SHP77 (cell line): ENCODE measurements around the gene ABCC8.

Experiments
- DNase-seq, 2 experiments: peaks; one replicate each; lab custom pipeline; 2025; lab: John Stamatoyannopoulos, UW

ABCC8 gene

DNA sequence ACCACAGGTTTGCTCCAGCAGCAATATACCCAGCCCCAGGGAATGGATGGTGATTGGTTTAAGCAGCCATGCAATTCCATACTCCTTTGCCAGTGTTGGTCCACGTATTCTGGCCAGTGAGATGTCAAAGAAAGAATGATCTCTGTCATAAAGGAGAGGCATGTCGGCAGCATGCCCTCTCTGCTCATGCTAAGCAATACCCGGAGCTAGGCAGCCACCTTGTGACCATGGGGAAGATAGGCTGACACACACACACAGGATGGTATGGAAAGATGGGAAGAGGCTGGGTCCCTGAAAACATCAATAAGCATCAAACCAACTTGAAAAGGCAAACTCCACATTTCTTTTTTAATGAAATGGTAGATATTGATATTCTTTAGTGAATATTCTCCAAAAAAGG, 5.1 kb downstream of the ABCC8 start:
- no peak for DNase-seq

DNA sequence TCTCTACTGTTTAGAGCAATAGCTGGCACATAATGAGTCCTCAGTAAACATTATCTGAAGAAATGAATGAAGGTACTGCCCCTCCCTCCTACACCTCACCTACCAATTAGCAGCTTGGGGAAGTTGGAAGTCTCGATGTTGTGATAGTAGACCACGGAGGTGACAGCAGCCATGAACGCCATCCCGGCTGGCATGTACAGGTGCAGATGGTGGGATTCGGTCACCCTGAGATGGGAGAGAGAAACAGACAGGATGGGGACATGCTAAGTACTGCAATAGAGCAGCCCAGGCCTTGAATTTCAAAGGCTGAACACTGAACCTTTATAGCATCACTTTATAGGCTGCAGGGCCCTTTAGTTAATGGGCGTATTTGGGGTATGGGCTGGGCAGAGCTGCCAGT, 6.6 kb downstream of the ABCC8 start:
- DNase-seq, result no peak

DNA sequence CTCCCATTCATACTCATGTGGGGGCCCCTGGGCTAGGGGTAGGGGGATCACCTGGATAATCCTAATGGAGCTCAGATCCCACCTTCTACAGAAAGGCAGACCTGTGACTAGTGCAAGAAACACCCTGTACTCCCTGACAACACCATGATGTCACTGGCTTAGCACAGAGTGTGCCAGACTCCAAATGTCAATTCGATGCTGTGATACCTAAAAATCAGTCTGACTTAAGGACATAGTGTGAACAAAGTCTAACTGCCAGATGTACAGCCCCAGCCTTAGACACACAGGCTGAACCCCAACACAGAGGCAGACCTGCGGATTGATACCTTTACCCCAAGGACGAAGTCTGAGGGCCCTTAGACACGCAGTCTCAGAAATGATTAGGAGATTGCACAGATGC, 8.5 kb downstream of the ABCC8 start:
- no peak for DNase-seq

DNA sequence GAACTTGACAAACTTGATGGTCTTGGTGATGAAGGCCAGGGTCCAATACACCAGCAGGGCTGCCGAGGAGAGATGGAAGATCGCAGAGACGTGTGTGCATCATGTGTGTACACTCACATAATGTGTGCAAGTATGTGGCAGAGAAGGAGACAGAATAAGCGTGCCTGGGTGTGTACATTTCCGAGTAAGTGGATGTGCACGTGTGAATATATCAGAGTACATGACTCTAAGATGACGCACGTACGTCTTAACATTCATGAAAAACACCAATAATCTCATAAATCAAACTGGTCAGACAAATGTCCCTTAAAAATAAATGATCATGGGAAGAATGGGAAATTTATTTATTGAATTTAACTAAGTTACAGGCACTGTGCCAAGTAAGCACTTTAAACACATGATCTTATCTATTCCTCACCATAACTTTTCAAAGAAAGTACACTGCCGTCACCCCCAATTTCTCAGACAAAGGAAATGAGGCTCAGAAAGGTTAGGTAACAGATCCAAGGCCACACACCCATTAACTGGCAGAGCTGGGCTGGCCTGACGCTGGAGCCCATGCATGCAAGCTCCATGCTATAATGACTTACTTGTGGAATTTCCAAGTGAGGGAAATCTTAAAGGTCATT, 13.0 kb downstream of the ABCC8 start:
- DNase-seq, result no peak

DNA sequence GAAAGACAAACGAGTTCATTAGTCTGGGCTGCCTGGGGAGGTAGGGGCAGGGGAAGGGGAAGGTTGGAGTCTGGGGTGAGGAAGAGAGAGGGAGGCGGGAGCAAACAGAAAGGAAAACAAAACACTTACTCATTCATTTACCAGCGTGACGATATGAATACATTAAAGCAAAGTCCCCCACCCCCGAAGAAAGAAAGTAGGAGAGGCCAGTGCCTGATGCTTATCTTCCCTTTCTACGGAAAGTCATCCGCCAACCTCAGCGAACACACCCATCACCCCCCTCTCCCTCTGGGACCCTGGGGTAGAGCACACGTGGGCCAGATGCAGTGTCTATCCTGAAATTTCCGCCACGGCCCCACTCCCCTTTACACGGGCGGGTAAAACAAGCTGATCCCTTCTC, 13.7 kb downstream of the ABCC8 start:
- no peak for DNase-seq

DNA sequence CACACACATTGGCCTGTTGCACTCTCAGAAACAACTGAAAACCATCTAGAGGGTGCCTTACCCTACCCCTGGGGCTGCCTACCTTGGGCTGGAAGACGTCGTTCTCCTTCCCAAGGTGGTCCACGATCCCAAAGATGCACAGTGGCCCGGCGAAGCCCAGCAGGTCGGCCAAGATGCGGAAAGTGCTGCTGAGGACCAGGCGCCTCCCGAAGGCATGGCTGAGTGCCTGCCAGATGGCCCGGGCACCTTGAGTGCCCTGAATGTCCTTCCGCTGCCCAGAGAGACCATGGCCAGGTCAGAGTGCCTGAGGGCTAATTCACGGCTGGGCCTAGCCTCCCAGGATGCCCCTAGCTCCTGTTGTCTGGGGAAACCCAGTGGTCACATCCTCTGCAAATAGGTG, 16.2 kb downstream of the ABCC8 start:
- no peak for DNase-seq

DNA sequence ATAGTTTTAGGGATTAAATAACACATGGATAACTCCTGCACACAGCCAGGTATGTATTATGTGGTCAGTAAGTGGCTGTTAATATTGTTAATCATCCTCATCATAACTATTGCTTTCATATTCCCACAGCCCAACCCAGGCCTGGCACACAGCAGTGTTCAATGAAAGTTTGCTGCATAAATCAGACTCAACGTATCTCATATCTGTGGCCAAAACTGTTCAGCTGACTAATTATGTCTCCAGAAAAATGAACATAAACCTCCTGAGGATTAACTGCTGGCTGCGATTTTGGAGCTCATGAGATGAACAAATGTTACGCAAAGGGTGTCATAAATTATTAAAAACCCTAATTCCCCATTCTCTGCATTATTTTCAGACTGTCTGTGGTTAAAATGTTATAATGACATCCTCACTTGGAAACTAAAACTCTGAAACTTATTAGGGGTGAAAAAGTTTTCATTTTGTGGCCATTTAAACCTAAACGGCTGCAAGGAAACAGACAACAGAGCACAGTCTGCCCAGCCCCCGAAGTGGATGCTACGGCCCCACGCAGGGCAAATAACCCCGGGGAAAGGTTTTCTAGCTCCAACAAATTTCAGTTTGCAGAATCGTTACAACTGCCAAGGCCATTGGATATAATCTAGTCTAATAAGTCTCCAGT, 17.3 kb downstream of the ABCC8 start:
- DNase-seq, result no peak

DNA sequence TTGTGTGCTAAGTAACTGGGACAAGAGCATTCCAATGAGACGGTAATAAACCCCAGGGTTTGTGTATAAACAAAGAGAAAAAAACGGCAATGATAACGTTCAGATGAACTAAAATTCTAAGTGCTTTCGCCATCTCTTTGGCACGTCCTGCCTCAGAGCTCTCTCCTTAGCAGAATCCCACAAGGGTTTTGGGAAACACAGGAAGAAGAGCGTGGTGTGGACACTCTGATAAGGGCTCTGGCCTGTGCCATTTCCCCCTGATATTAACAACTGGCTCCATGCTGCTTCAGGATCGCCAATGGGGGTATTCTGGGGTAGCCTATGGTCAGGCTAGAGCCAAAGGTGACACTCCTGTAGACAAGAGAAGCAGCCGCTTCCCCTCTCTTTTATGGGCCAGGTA, 18.4 kb downstream of the ABCC8 start:
- no peak for DNase-seq

DNA sequence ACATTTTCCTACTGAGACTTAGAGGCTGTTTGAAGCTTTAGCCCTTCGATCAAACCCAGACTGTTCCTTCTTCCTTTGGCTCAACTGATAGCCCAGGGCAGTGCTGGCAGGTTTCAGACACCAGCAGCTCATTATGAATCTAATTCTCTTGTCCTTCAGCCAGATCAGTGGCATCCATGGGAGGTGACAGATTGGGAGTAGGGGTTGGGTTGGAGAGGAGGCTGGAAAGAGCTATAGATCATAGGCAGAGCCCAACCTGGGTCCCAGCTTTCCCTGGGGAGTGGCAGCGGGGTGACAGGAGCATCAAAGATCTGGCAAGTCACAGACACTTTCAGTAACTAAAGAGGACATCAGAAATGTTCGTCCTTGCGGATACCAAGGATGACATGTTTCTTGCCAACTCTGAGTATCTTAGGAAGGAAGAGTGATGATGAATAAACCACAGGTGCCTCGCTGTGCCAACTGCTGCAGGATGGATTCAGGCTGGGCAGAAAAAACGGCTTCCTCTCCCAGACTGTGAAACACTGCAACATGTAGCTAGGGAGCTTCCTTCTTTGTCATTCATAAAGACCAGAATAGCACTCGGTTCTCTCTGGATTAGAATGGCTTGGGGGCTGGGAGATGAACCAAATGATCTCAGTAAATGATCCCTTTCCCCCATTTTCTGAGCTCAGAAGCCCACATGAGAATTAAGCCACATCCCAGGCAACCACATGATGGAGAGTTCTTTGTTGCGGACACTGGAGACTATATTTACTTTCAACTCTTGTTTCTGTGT, 19.1 kb downstream of the ABCC8 start:
- no peak for DNase-seq

DNA sequence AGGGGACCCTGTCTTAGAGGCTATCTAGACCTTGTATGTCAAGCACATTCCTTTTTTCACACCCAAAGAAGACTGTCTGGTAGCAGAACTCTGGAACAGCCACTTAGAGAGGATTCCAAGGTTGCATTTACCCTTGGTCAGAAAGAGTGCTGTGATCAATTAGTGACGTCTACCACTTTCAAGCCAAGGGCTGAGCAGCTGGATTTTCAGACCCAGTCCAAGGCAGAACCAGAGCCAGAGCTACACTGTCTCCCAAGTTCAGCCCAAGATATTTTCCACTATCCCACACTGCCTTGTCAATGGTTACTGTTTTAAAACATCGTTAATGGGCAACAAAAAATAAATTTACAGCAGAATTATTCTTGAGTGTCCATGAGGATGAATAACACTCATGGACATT, 24.0 kb downstream of the ABCC8 start:
- no peak for DNase-seq

DNA sequence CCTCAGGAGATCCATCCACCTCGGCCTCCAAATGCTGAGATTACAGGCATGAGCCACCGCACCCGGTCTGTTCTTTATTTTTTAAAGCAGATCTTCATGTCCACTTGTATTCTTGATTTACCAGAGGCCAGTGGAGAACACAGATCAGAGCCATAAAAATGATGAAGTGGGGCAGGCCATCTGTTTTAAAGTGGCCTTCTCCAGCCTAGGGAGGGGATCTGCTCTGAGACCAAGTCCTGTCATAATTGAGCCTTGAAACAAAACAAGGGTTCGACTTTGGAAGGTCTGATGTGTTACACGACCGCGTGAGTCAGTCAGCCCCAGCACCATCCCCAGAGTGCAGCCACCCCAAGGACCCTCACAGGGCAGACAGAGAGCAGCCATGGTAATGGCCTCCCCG, 27.5 kb downstream of the ABCC8 start:
- DNase-seq, result no peak

DNA sequence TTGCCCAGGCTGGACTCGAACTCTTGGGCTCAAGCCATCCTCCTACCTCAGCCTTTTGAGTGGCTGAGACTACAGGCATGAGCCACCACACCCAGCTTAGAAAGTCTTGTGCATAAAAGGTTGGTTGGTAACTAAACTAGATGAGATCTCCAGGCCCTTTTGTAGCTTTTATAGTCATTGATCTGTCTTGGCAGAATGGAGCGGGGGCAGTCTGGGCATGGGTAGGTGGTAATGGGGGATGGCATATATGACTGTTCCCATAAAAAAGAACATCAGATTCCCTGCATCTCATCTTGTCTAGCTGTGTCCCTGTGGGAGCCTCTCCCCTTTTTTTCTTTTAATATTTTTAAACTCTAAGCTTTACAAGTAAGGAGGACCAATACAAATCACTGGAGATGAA, 30.2 kb downstream of the ABCC8 start:
- no peak for DNase-seq

DNA sequence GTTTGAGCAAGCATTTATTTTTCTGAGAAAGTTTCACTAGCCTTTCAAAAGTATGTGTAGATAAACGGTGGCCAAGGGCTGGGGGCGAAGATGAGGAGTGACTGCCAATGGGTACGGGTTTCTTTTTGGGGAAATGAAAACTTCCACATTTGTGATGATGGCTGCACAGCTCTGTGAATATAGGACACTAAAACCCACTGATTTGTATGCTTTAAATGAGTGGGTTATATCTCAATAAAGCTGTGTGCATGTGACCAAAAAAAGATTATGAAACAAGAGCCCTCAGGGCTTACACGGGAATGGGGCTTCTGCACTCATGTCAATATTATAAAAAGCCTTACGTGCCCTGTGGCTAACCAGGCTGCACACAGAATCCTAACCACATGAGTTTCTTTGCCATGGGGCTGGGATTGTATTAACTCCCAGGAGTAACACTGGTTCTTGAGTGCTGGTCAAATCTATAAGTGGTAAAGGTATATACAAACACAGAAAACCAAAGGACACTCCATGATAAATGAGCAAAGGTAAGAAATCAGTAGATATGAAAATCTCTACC, 31.3 kb downstream of the ABCC8 start:
- no peak for DNase-seq

DNA sequence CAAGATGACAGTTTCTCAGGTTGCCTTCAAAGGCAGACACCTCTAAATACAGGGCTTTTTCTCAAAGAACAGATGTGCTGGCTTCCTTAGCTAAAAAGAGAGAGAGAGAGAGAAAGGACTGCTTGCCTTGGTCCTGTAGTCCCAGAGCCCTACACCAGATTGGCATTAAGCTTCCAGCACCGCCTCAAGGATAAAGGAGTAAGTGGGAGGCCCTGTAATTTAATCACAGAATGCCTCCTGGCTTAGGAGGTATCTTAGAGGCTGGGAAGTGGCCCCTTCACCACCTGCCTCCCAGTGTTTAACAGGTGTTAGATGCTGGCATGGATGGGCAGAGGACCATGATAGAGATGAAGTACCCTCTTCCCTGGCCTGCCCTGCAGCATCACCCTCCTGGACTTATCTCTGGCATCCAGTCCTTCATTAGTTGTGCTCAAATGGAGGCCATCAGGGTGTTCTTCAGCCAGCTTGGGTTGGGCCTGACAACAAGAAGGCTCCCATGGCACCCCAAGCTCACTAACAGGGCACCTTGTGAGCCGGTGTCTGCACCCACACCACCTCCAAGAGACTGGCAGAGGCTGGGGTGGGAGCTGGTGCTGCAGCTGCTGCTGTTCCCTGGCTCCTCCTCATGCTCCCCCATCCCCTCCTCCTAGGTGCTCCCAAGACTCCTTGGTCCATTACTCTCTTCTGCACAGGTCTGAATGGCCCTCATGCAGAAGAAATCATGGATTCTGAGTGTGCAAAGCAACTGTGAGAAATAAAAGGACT, 32.5 kb downstream of the ABCC8 start:
- DNase-seq, result no peak

DNA sequence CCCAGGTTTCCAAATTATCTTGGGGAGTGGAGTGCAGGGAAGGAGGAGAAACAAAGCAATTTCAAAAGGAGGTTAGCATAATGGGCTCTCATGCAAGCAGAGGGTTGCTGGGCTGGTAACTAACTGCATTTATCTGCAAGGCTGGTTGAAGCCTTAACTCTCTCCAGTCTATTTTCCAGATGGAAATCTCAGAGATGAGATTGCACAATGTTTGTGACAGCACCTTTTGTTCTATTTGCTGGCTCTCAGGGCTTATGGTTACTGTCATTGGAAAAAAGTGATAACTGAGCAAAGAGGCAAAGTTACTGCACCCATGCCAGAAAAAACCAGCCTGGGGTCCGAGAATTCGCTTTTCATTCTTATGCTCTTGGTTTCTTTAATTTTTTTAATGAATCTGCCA, 33.2 kb downstream of the ABCC8 start:
- no peak for DNase-seq

DNA sequence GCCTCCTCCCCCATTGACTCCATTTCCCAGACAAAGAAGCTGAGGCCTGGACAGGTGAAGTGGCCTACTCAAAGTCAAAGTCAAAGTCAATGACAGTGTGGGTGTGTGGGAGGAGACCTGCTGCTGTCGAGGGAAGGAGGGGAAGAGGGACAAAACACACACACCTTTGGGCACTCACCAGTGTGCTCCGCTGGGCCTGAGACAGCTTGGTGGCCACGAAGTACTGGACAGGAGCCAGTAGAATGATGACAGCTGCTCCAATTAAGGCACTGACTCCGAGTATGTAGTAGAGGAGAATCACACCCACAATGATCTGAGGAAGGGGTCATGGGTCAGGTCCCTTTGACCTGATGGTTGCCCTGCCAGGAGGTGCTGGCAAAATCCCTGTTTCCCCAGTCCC, 33.6 kb downstream of the ABCC8 start:
- DNase-seq, result no peak

DNA sequence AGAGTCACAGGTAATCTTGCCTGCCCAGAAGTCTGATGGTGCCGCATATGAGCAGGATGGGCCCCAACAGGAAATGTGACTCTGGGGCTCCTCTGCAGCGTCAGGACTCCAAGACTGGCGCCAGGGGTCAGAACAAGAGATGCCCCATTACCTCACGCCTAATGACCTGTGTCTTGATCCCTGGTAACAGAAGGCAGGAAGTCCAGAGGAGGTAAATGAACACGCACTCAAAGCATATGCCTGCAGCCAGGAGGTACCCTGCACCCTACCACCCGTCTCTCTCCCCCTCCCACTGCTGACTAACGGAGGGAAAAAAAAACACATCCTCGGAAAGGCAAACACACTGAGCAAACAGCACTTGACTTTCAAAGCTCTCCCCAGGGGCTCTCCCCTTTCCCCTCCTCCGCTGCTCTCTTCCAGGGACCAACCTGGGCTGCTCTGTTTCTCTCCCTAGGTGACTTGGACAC, 37.3 kb downstream of the ABCC8 start:
- DNase-seq, result peak; percentile 61 to 68

DNA sequence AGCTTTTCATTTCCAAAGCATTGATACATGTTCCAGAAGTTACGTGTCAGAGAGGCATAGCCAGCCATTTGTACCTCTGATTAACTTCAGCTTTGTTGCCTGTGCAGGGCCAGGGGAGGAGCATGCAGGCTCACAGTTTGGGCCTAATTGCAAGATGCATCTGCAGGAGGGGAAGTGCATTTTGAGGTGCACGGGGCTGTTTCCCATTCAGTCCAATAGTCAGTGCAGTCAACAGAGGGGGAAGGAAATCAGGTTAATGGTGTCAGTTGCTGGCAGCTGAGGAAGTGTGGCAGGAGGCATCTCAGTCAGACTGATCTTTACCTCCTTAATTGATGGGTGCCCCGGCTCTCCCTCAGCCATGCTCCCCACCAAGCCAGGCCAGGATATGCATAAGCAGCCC, 39.3 kb downstream of the ABCC8 start:
- DNase-seq, result no peak

DNA sequence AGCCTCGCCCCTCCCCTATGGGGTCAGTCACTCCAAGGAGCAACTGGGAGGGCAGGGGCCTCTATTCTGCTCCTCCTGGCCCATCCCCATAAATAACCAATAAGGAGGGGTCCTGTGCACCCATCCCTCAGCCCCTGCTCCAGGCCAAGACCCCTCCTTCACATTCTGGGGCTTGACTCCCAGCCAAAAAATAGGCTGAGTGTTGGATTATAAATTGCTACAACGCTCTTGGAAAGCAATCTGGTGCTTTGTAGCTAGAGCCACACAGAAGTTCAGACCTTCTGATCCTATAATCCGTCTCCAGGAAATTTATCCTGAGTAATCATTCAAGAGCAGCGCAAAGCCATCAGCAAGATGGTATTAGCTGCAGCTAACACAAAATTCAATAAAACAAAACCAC, 42.5 kb downstream of the ABCC8 start:
- no peak for DNase-seq

DNA sequence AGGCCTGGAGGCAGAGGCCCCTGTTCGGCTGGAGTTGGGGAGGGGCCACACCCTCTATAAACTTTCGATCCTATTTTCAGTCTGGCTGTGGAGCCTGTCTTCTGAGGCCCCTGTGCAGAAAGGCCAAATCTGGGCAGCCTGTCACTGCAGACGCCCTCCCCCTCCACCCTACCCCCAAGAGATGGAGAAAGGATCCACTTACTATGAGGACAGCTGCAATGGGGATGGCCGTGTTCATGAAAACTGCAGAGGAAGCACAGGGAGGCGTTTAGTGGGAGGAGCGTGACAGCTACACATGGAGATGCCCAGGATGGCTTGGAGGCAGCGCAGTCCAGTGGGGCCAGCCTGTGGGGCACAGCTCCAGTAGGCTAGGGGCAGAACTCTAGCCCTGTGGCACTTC, 44.6 kb downstream of the ABCC8 start:
- peak in 1 of 2 experiments; percentile 4 for DNase-seq

DNA sequence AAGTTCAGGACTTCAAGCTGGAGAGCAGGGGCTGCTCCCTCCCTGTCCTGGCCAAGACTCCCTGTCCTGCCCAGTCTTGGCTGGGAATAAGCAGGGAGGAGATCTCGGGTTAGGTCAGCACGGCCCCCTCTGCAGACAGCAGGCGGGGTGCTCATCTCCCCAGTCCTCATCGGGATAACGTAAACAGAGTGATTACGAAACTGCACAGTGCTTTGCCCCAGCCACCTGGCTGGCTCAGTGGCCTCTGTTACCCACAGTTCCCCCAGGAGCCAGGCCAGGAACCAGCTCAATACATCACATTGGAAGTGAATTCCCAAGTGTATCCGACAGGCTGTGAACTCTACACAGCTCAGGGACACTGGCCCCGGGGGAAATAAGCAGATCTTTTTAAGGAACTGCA, 45.5 kb downstream of the ABCC8 start:
- no peak for DNase-seq

DNA sequence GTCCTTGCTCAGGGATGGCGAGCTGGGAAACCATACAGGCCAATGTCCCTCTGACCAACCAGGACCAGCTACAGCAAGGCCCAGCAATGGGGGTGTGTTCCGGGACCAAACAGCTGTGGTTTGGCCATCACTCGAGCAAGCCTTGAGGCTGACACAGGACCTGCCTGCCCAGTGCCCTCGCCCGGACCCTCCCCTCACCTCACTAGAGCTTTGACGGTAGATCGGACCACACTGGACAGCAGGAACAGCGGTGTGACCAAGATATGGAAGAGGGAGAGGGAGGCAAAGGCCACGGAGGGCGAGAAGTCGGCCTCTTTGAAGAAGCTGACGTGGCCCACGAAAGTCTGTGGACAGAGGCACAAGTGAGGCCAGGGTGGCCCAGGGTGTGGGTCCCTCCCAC, 46.0 kb downstream of the ABCC8 start:
- no peak for DNase-seq
